ENCODE data around the gene DCHS2. TPM values are rescaled to one million over a fixed set of nuclear protein-coding genes. Genes with fewer than 3 reads are reported as not detected.

Gene DCHS2
- total RNA-seq, 1 donor from 2014 or later = 0.71 TPM

- Mint-ChIP-seq H3K4me3 (no peak overlapping the region), H3K27ac (no peak overlapping the region), H3K9me3 (peaks cover 2% of the 10 kb centered on the region), H3K36me3 (no peaks in the 10 kb centered on the region), H3K27me3 (ENCODE audit: insufficient read depth, low read depth) (no peaks in the 10 kb centered on the region), H3K4me1 (no peaks in the 10 kb centered on the region)
- Histone ChIP-seq H3K4me2 (no peak overlapping the region), H3K36me3 (no peaks in the 10 kb centered on the region), H3K27ac (no peak overlapping the region), H3K4me1 (no peaks in the 10 kb centered on the region), H3K4me3 (no peak overlapping the region), H3K79me2 (ENCODE audit: low read depth) (no peaks in the 10 kb centered on the region), H4K20me1 (ENCODE audit: low read depth) (no peaks in the 10 kb centered on the region), H3K9me3 (ENCODE audit: low read depth) (no peaks in the 10 kb centered on the region), H3K9ac (no peak overlapping the region), H3K27me3 (peaks cover 2% of the 10 kb centered on the region), H3F3A (ENCODE audit: low read depth) (no peaks in the 10 kb centered on the region), H2AFZ (replicated peaks) (no peak overlapping the region)
- no peak for TF ChIP-seq CTCF (IDR thresholded peaks at IDR 0.05)
- DNase-seq (ENCODE audit: low spot score) = no peak
Measured at GRCh38 chr4:154502111-154502510, 10.5 kb upstream of the DCHS2 start.

GRCh38 chr4:154497889-154498288 is 6.3 kb upstream of the DCHS2 start:
- Mint-ChIP-seq H3K4me3 (no peak overlapping the region), H3K27me3 (ENCODE audit: insufficient read depth, low read depth) (peaks cover 5% of the 10 kb centered on the region), H3K27ac (no peak overlapping the region), H3K36me3 (no peaks in the 10 kb centered on the region), H3K9me3 (peaks cover 4% of the 10 kb centered on the region), H3K4me1 (no peaks in the 10 kb centered on the region)
- TF ChIP-seq EZH2 (IDR thresholded peaks at IDR 0.05) (no peak), EZH2phosphoT487 (IDR thresholded peaks at IDR 0.05) (no peak), CTCF (IDR thresholded peaks at IDR 0.05) (no peak)
- Histone ChIP-seq H3K9ac (no peak overlapping the region), H2AFZ (replicated peaks) (no peak overlapping the region), H3K4me1 (no peaks in the 10 kb centered on the region), H3K27ac (no peak overlapping the region), H3K9me3 (ENCODE audit: low read depth) (no peaks in the 10 kb centered on the region), H3K36me3 (no peaks in the 10 kb centered on the region), H3K79me2 (ENCODE audit: low read depth) (no peaks in the 10 kb centered on the region), H3K4me2 (no peak overlapping the region), H3K27me3 (peaks cover 29% of the 10 kb centered on the region), H4K20me1 (ENCODE audit: low read depth) (no peaks in the 10 kb centered on the region), H3F3A (ENCODE audit: low read depth) (no peaks in the 10 kb centered on the region), H3K4me3 (no peak overlapping the region)
- DNase-seq (ENCODE audit: low spot score) = no peak

- peaks cover 3% of the 10 kb centered on the region for H3K4me1 ChIP-seq
- Mint-ChIP-seq H3K9me3 (peaks cover 4% of the 10 kb centered on the region), H3K27me3 (ENCODE audit: insufficient read depth, low read depth) (peaks cover 18% of the 10 kb centered on the region), H3K27ac (no peak overlapping the region), H3K4me3 (no peak overlapping the region), H3K4me1 (peaks cover 10% of the 10 kb centered on the region), H3K36me3 (no peaks in the 10 kb centered on the region)
- H3K27me3 ChIP-seq = peaks cover 49% of the 10 kb centered on the region
- DNase-seq (ENCODE audit: low spot score) = no peak
- H3K36me3 ChIP-seq = no peaks in the 10 kb centered on the region
- no peaks in the 10 kb centered on the region for H3K79me2 ChIP-seq (ENCODE audit: low read depth)
- H3K27ac ChIP-seq = no peak overlapping the region
- no peaks in the 10 kb centered on the region for H3K9me3 ChIP-seq (ENCODE audit: low read depth)
- peaks cover 14% of the 10 kb centered on the region for H3F3A ChIP-seq (ENCODE audit: low read depth)
- H3K9ac ChIP-seq = no peak overlapping the region
- TF ChIP-seq EZH2 (IDR thresholded peaks at IDR 0.05) (no peak), EZH2phosphoT487 (IDR thresholded peaks at IDR 0.05) (no peak), CTCF (IDR thresholded peaks at IDR 0.05) (no peak)
- H4K20me1 ChIP-seq (ENCODE audit: low read depth) = no peaks in the 10 kb centered on the region
- H3K4me3 ChIP-seq = no peak overlapping the region
- no peak overlapping the region for H2AFZ ChIP-seq (replicated peaks)
- no peak overlapping the region for H3K4me2 ChIP-seq
Measured at GRCh38 chr4:154495867-154496266, 4.3 kb upstream of the DCHS2 start.

Measured in neural progenitor cell (in vitro differentiated cells).